HepG2 (cell line): ENCODE measurements around the gene RFX2. TPM values are rescaled to one million over a fixed set of nuclear protein-coding genes. Genes with fewer than 3 reads are reported as not detected.

Experiments used
- DNMT1 ChIP-seq: sonication (generic); formaldehyde crosslinking; IDR thresholded peaks from 2 replicates; pipeline ENCODE4 v1.5.1; 2020; ENCODE audit warnings: mild to moderate bottlenecking, missing genetic modification reagents
- FUBP1 ChIP-seq: sonication (generic); formaldehyde crosslinking; IDR thresholded peaks from 2 replicates; pipeline ENCODE4 v1.5.1; 2020; ENCODE audit warnings: missing genetic modification reagents, mild to moderate bottlenecking, borderline replicate concordance
- IKZF1 ChIP-seq: fragments of 450-650 bp; IDR thresholded peaks from 2 replicates; pipeline ENCODE4 v1.7.1; 2016
- JUND ChIP-seq: sonication (generic); formaldehyde crosslinking; IDR thresholded peaks from 2 replicates; pipeline ENCODE4 v1.8.0; 2022; ENCODE audit warnings: mild to moderate bottlenecking, missing genetic modification reagents
- MAZ ChIP-seq, 2 experiments: sonication (generic) in 1 of 2; formaldehyde crosslinking in 1 of 2; IDR thresholded peaks; 2 replicates each; pipeline versions ENCODE4 v1.5.0 to v1.6.1; 2012 to 2020; ENCODE audit warnings: low read depth in 2 of 2, mild to moderate bottlenecking in 2 of 2, borderline replicate concordance in 1 of 2, improper control_type of control experiment in 1 of 2, low read length in 1 of 2, missing genetic modification reagents in 1 of 2, moderate library complexity in 1 of 2
- PHF8 ChIP-seq: sonication (generic); formaldehyde crosslinking; IDR thresholded peaks from 2 replicates; pipeline ENCODE4 v1.5.0; 2020; ENCODE audit warnings: missing genetic modification reagents
- PRDM4 ChIP-seq: sonication (generic); formaldehyde crosslinking; IDR thresholded peaks from 2 replicates; pipeline ENCODE4 v1.9.0; 2021; ENCODE audit warnings: missing genetic modification reagents, borderline replicate concordance
- RFXAP ChIP-seq: sonication (generic); formaldehyde crosslinking; IDR thresholded peaks from 2 replicates; pipeline ENCODE4 v1.4.0; 2020; ENCODE audit warnings: missing genetic modification reagents, borderline replicate concordance
- SP140L ChIP-seq: sonication (generic); formaldehyde crosslinking; IDR thresholded peaks from 2 replicates; pipeline ENCODE4 v1.4.0; 2020; ENCODE audit warnings: missing genetic modification reagents, borderline replicate concordance
- TERF1 ChIP-seq: sonication (generic); formaldehyde crosslinking; IDR thresholded peaks from 2 replicates; pipeline ENCODE4 v1.8.0; 2022; ENCODE audit warnings: mild to moderate bottlenecking, missing genetic modification reagents, moderate library complexity
- TFDP2 ChIP-seq: sonication (generic); formaldehyde crosslinking; IDR thresholded peaks from 2 replicates; pipeline ENCODE4 v1.4.0; 2020; ENCODE audit warnings: missing genetic modification reagents
- TP53 ChIP-seq: sonication (generic); formaldehyde crosslinking; conservative IDR thresholded peaks from 2 replicates; pipeline ENCODE4 v1.4.0; 2020; ENCODE audit warnings: missing genetic modification reagents
- ZFP41 ChIP-seq: sonication (generic); formaldehyde crosslinking; IDR thresholded peaks from 2 replicates; pipeline ENCODE4 v1.4.0; 2020; ENCODE audit warnings: mild to moderate bottlenecking, missing genetic modification reagents, borderline replicate concordance
- ZNF251 ChIP-seq: sonication (generic); formaldehyde crosslinking; IDR thresholded peaks from 2 replicates; pipeline ENCODE4 v1.9.0; 2021; ENCODE audit warnings: mild to moderate bottlenecking, missing genetic modification reagents
- ZNF33A ChIP-seq: sonication (generic); formaldehyde crosslinking; IDR thresholded peaks from 2 replicates; pipeline ENCODE4 v1.5.1; 2020; ENCODE audit warnings: missing genetic modification reagents, mild to moderate bottlenecking, moderate library complexity, borderline replicate concordance
- ZNF619 ChIP-seq: sonication (generic); formaldehyde crosslinking; IDR thresholded peaks from 2 replicates; pipeline ENCODE4 v1.4.0; 2020; ENCODE audit warnings: mild to moderate bottlenecking, missing genetic modification reagents
- ZSCAN21 ChIP-seq: sonication (generic); formaldehyde crosslinking; IDR thresholded peaks from 2 replicates; pipeline ENCODE4 v1.8.0; 2022; ENCODE audit warnings: mild to moderate bottlenecking, missing genetic modification reagents, moderate library complexity, borderline replicate concordance
- polyA plus RNA-seq, 8 experiments: library from polyadenylated mRNA; depleted of rRNA in 3 of 8; stranded (reverse) in 7 of 8; unstranded in 1 of 8; fragments of >200 nt; fragmentation: Illumina TruSeq in 4 of 8; extraction: Trizol in 4 of 8; gene quantifications; 2 replicates each; pipeline versions ENCODE4 v1.2.1 to v1.2.3, GENCODE V29; 2011 to 2016; ENCODE audit warnings: low read depth in 4 of 8, missing spikeins in 1 of 8, mixed read lengths in 1 of 8; ENCODE audit not compliant: insufficient read depth in 1 of 8
- total RNA-seq, 5 experiments: library from RNA; depleted of rRNA; stranded (reverse); fragments of >200 nt; fragmentation: Illumina TruSeq; extraction: Trizol; gene quantifications; 2 replicates each; pipeline ENCODE4 v1.2.3, GENCODE V29; 2016; ENCODE audit warnings: low read depth in 1 of 5

RFX2 gene
- total and polyA plus RNA-seq, 2 of the 13 experiments (the other 11 are each of a cell fraction or from before 2014, with no cell fraction given), result 2.8 to 3.3 TPM

GRCh38 chr19:5977785-5978605 lies 132.3 kb downstream of the RFX2 start, which contains the start of gene RANBP3 (continued):
- peak; percentile 99 for TF ChIP-seq ZNF33A
- TF ChIP-seq ZNF251, result peak; percentile 100
- TF ChIP-seq ZFP41, result peak; percentile 100
- peak; percentile 100 for TF ChIP-seq TERF1 (CRISPR knock-in tag)
- TF ChIP-seq JUND (CRISPR knock-in tag), result peak; percentile 58
- TF ChIP-seq TFDP2, result peak; percentile 100
- peak; percentile 99 for TF ChIP-seq ZNF619 (CRISPR knock-in tag)
- no peak for TF ChIP-seq IKZF1
- peak; percentile 97; the same call in 1 of the 2 replicates for TF ChIP-seq PRDM4 (CRISPR knock-in tag)
- TF ChIP-seq ZSCAN21 (CRISPR knock-in tag), result peak; percentile 100
- TF ChIP-seq RFXAP (CRISPR knock-in tag), result peak; percentile 99
- TF ChIP-seq DNMT1 (CRISPR knock-in tag), result peak; percentile 98
- TF ChIP-seq SP140L (CRISPR knock-in tag), result peak; percentile 99; the same call in 1 of the 2 replicates
- peak; percentile 96 for TF ChIP-seq TP53 (CRISPR knock-in tag)
- no peak for TF ChIP-seq MAZ (IDR thresholded peaks at IDR 0.05; ENCODE audit: borderline replicate concordance, low read depth, low read length)
- peak; percentile 99 for TF ChIP-seq MAZ (CRISPR knock-in tag; IDR thresholded peaks at IDR 0.05; ENCODE audit: low read depth)
- TF ChIP-seq PHF8 (CRISPR knock-in tag), result peak; percentile 89
- TF ChIP-seq FUBP1 (CRISPR knock-in tag), result no peak
